NCI-H2196 treated with DMSO at 0.1 percent for 48 hours (cell line): ENCODE results near the gene ARFGEF2.
"Not testable (repeated sequence)": the region's sequence is repeated elsewhere in the genome, so short reads cannot be mapped to it uniquely, and the experiment has no call there.

ENCODE experiments used
- DNase-seq: peaks from one replicate; lab custom pipeline; 2025; ENCODE audit not compliant: unreplicated experiment; lab: John Stamatoyannopoulos, UW

The ARFGEF2 gene

GRCh38 chr20:48990467-48990866 is 69.0 kb downstream of the ARFGEF2 start:
- DNase-seq, result no peak

DNA sequence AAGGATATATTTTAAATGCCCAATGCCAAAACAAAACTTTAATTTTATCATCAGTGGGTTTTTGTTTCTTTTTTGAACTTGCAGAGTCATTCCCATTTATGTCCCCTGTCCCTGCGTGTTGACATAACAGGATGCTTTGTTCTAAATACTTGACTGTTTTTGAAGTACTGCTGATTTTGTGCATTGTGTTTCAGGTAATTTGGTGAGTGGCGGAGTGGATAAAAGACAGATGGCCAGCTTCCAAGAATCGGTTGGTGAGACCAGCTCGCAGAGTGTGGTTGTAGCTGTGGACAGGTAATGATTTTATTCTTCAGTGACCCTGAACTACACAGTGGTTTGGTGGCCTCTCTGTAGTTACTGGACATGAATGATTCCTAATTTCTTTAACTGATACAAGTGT is 74.1 kb downstream of the ARFGEF2 start:
- peak; percentile 39 for DNase-seq

GRCh38 chr20:48999890-49000870 is 78.7 kb downstream of the ARFGEF2 start:
- no peak for DNase-seq

DNA sequence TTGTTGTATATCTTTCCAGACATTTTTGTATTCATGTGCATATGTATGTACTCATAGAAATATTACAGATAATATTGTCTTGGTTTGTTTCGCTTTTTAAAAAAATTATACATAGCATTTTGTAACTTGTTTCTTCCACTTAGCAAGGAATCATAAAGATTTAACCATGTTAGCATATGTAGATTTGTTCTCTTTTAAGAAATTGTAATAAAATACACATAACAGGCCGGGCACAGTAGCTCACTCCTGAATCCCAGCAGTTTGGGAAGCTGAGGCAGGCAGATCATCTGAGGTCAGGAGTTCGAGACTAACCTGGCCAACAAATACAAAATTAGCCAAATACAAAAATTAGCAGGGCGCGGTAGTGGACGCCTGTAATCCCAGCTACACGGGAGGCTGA is 80.2 kb downstream of the ARFGEF2 start:
- DNase-seq, result no peak

DNA sequence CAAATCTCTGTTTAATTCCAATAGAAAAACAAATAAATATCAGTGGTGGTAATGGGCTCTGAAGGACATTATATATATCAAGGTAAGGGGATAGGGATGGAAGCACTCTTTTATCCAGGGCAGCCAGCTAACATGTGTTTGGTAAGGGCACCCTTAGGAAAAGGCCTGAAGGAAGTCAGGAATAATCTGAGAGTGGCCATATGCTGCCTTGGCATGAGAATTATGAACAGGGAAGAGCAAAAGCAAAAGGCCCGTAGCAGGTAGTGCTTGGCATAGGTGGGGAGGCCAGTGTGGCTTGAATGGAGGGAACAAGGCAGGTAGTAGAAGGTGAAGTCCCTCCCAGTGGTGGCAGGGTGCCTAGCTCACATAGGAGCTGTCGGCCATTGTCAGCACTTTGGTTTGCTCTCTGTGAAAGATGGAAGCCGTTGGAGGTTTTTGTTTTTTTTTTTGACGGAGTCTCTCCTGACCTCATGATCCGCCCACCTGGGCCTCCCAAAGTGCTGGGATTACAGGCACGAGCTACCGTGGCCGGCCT is 85.0 kb downstream of the ARFGEF2 start:
- DNase-seq, result no peak

DNA sequence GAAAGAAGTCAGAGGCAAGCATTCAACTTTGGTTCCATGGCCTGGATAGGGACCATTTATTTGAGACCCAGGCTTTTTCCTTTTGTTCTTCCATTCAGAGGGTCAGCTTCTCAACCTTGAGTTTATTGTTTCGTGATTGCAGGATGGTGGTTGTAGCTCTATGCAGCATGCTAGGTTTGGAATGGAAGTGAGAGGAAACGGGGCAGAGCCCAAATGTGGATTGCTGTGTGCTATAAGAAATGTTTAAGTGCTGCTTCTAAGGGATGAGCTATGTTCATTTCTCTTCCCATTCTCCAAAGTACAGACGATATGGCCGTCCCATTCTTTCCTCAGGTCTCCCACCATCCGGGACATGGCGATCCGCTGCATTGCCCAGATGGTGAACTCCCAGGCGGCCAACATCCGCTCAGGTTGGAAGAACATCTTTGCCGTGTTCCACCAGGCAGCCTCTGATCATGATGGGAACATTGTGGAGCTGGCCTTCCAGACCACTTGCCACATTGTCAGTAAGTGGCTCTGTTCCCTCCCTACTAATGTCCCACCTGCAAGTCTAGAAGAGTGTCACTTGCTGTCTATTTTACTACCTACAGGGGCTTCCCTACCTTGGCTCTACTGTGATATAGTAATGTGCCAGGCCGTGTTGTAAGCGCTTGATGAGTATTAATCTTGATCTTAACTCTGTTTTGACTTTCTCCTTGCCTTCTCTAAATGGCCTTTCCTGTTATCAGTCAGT is 88.6 kb downstream of the ARFGEF2 start:
- DNase-seq, result no peak

GRCh38 chr20:49024220-49024619 is 102.7 kb downstream of the ARFGEF2 start:
- DNase-seq, result no peak

- not testable (repeated sequence) for DNase-seq
Observed at GRCh38 chr20:49028177-49028576, 106.7 kb downstream of the ARFGEF2 start.

DNA sequence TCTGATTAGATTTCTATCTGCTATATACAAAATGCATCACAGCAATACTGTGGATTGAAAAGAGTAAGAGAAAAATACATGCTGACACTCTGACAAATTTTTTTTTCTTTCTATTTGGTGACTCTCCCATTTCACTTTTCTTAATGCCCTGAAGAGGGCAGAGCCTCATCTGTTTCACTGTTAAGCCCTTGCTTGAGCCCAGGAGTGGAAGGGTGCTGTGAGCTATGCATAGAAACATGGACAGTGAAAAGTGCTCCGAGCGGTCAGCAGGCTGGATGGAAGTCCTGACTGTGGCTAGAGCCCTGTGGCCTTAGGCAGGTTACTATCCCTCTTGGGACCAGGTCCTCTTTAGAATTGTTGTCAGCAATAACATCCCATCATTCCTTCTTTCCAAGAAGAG is 107.2 kb downstream of the ARFGEF2 start:
- DNase-seq, result peak; percentile 14

DNA sequence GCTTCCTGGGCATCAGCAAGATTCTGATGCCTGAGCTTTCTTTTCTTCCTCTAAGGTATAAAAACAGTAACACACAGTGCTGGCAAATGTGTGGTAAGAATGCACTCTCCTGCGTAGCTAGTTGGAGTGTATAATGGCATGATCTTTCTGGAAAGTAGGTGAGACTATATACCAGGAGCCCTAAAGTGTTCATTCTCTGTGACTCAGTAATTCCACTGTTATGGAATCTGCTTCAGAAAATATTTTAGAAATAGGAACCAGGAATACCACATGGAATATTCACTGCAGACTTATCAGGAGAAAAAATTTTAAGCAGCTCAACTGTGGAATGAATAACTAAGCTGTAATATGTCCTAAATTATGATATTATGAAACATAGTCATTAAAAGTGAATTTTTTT is 107.7 kb downstream of the ARFGEF2 start:
- DNase-seq, result no peak

DNA sequence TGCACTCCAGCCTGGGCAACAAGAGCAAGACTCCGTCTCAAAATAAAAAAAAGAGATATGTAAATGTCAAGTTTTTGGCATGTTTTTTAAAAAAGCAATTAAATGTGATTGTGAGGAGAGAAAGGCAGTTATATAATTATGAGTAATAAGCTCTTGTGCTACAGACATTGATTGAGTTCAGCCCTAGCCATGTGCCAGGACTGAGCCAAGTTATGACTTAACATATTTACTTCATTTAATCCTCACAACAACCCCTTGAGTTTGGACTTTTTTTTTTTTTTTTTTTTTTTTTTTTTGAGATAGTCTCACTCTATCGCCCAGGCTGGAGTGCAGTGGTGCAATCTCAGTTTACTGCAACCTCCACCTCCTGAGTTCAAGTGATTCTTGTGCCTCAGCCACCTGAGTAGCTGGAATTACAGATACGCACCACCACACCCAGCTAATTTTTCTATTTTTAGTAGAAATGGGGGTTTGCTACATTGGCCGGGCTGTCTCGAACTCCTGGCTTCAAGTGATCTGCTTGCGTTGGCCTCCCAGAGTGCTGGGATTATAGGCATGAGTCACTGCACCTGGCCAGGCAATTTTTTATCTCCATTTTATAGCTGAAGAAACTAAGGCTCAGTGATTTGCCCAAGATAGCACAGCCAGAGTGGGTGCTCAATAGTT is 109.6 kb downstream of the ARFGEF2 start:
- DNase-seq, result no peak

GRCh38 chr20:49032455-49032854 is 110.9 kb downstream of the ARFGEF2 start:
- no peak for DNase-seq

GRCh38 chr20:49034070-49034732 is 112.7 kb downstream of the ARFGEF2 start:
- no peak for DNase-seq

DNA sequence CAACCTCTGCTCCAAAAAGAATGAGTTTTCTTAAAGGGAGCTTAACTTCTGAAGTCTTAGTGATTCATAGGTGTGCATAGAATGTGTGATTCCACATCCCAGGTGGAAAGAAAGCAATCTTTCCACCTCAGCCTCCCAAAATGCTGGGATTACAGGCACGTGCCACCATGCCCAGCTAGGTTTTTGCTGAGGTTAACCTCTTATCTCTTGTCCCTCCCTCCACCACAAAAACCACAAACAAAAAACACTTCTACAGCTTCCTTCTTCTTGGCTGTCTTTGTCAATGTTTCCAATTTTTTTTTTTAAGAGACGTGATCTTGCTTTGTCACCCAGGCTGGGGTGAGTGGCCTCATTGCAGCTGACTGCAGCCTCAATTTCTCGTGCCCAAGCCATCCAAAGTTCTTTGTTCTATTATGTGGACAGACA is 116.5 kb downstream of the ARFGEF2 start:
- DNase-seq, result no peak

- no peak for DNase-seq
Observed at GRCh38 chr20:49039854-49040253, 118.3 kb downstream of the ARFGEF2 start.

- DNase-seq, result no peak
Observed at GRCh38 chr20:49043000-49043399, 121.5 kb downstream of the ARFGEF2 start.

GRCh38 chr20:49045440-49046086 is 124.1 kb downstream of the ARFGEF2 start:
- DNase-seq, result no peak

- DNase-seq, result peak; percentile 91
Observed at GRCh38 chr20:49046087-49046900, 124.8 kb downstream of the ARFGEF2 start, which contains the start of gene CSE1L. Gene CSE1L (plus strand): TSS chr20:49046312. CDS start chr20:49058464, 12,152 bp downstream.

- DNase-seq, result no peak
Observed at GRCh38 chr20:49052334-49052733, 130.8 kb downstream of the ARFGEF2 start.
